IMR-90 (cell line): ENCODE results near the gene HTR2A. TPM values are rescaled to one million over a fixed set of nuclear protein-coding genes. Genes with fewer than 3 reads are reported as not detected.

Source experiments
- CHD1 ChIP-seq: IDR thresholded peaks from 2 replicates; pipeline ENCODE4 v1.6.1; 2012; ENCODE audit warnings: low read depth, low read length, improper control_type of control experiment
- MAFK ChIP-seq: IDR thresholded peaks from 2 replicates; pipeline ENCODE4 v1.6.1; 2012; ENCODE audit warnings: low read depth, low read length, improper control_type of control experiment
- MXI1 ChIP-seq: IDR thresholded peaks from 2 replicates; pipeline ENCODE4 v1.6.1; 2012; ENCODE audit warnings: low read depth, mild to moderate bottlenecking, low read length, moderate library complexity, borderline replicate concordance
- NFE2L2 ChIP-seq: fragments of 150-350 bp; IDR thresholded peaks from 2 replicates; pipeline ENCODE4 v1.6.1; 2016; ENCODE audit warnings: low read depth, mild to moderate bottlenecking, low read length
- RAD21 ChIP-seq: IDR thresholded peaks from 2 replicates; pipeline ENCODE4 v1.6.1; 2012; ENCODE audit warnings: low read length, improper control_type of control experiment
- RFX5 ChIP-seq: IDR thresholded peaks from 2 replicates; pipeline ENCODE4 v1.8.0; 2012; ENCODE audit warnings: low read depth, mild to moderate bottlenecking, low read length, moderate library complexity
- polyA plus RNA-seq, 3 experiments: library from polyadenylated mRNA; depleted of rRNA; stranded (reverse); fragments of >200 nt; gene quantifications; 2 replicates each; pipeline ENCODE4 v1.2.3, GENCODE V29; 2012; ENCODE audit warnings: low replicate concordance in 1 of 3
- total RNA-seq: library from RNA; depleted of rRNA; stranded (reverse); fragments of >200 nt; gene quantifications from 2 replicates; pipeline ENCODE4 v1.2.3, GENCODE V29; 2012
- TF ChIP-seq, protein P1 (sequence below): conservative IDR thresholded peaks from 2 replicates; pipeline ENCODE4 v1.5.1; 2012; ENCODE audit warnings: mild to moderate bottlenecking, low read depth, low read length, improper control_type of control experiment
- TF ChIP-seq, protein P2 (sequence below): fragments of 150-350 bp; IDR thresholded peaks from 2 replicates; pipeline ENCODE4 v1.6.1; 2017; ENCODE audit warnings: mild to moderate bottlenecking, antibody characterized with exemption, low read length, low read depth

The HTR2A gene
- total and polyA plus RNA-seq, 2 of the 4 experiments (the other 2 are of a cell fraction) = 0.02 TPM; not detected in 1

DNA sequence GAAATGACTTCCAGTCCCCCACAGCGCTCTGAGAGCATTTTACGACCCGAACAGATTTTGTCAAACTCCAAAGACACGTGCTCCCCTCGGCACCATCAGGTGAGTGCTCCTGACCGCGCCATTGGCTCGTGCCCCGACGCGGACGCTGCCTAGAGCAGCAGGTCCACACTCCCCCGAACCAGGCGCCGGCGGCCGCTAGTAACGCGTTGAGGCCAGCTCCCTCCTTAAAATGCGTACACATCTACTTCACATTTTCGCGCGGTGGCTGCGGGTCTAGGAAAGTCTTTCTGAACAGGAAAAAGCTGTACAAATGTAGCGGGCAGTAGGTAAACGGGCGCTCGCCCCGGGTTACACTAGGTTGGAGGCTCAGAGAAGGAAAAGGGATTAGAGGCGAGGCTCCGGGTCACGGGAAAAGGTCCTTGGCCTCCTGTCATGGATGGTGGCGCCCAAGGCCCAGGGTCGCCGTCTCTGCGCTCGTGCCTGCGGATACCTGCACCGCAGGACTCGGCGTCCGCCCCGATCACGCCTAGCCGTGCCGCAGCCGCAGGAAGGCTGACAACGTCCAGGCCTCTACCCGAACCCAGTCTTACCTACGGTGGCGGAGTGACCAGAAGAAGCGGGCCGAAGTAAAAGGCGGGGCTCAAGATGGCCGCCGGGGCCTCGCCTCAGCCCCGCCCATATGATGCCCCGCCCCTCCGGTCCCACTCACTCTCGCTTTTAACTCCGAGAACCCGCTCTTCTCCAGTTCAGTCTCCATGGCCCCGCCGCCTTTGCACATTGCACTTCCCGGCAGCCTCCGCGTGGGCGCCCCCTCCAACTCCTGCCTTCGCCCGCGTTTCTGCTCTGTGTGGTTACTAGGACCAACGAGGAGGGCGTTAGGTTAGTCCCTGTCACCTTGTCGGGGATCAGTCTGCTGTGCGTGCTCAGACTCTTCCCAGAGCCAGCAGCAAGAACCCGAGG, 100.1 kb downstream of the HTR2A start, which contains the start of gene ESD (continued):
- TF ChIP-seq, protein P1, sequence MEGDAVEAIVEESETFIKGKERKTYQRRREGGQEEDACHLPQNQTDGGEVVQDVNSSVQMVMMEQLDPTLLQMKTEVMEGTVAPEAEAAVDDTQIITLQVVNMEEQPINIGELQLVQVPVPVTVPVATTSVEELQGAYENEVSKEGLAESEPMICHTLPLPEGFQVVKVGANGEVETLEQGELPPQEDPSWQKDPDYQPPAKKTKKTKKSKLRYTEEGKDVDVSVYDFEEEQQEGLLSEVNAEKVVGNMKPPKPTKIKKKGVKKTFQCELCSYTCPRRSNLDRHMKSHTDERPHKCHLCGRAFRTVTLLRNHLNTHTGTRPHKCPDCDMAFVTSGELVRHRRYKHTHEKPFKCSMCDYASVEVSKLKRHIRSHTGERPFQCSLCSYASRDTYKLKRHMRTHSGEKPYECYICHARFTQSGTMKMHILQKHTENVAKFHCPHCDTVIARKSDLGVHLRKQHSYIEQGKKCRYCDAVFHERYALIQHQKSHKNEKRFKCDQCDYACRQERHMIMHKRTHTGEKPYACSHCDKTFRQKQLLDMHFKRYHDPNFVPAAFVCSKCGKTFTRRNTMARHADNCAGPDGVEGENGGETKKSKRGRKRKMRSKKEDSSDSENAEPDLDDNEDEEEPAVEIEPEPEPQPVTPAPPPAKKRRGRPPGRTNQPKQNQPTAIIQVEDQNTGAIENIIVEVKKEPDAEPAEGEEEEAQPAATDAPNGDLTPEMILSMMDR = no peak
- TF ChIP-seq, protein P2, sequence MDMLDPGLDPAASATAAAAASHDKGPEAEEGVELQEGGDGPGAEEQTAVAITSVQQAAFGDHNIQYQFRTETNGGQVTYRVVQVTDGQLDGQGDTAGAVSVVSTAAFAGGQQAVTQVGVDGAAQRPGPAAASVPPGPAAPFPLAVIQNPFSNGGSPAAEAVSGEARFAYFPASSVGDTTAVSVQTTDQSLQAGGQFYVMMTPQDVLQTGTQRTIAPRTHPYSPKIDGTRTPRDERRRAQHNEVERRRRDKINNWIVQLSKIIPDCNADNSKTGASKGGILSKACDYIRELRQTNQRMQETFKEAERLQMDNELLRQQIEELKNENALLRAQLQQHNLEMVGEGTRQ = peak; percentile 88
- TF ChIP-seq NFE2L2 (no peak), RFX5 (no peak), MAFK (no peak), CHD1 (no peak), MXI1 (peak; percentile 42), RAD21 (no peak)
